Measurements from ENCODE around the gene PTPA. TPM values are rescaled to one million over a fixed set of nuclear protein-coding genes. Genes with fewer than 3 reads are reported as not detected.
A peak's percentile ranks its signal among the peaks of the same experiment; 100 is the strongest.
"Not testable (repeated sequence)": the region's sequence is repeated elsewhere in the genome, so short reads cannot be mapped to it uniquely, and the experiment has no call there.

Gene PTPA
- total RNA-seq, 3 donors from 2014 or later (not counting 1 experiment from before 2014, with no cell fraction given), result 63.2 to 69.4 (median 64.9) TPM

DNA sequence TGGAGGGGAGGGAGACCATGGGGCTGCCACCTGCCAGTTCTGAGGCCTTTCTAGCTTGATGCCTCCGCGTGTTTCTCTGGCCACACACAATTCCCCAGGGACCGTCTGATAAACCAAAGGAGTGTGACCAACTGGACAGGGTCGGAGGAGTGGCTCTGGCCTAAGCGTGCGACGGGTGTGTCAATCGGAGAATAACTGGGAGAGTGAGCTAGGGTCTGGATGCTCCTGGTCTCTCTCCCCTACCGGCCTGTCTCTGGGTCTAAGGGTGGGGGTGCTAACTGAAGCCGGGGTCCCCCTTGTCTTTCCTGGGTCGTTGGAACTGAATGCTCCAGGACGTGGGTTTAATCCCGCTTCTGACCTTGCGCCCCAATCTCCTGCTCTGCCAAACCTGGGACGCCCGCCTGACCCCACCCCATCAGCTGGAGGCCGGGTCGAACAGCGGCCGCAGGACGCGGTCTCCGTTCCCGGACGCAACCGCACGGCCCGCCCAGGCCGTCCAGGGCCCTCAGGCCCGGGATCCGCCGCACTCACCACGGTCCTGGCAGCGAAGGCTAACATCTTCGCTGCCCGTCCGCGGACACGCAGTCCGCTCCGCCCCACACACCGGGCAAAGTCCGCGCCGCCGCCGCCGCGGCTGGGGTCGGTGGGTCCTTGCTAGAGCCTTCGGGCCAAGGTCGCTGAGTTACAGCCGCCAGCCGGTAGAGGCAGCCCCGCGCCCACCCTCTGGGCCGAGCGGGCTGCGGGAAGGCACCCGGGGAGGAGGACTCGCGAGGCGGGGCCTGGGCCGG, 1.1 kb upstream of the PTPA start:
- no peaks in the 10 kb centered on the region for H3K9me3 ChIP-seq (ENCODE audit: control insufficient read depth, insufficient read depth, low read length)
- H3K9me3 Mint-ChIP-seq, result no peaks in the 10 kb centered on the region
- peak overlapping the region in 1 of 2 donors; percentile 92 for H3K27ac Mint-ChIP-seq
- H3K36me3 Mint-ChIP-seq, result no peaks in the 10 kb centered on the region
- peaks cover 23 to 24% of the 10 kb centered on the region in 2 donors for H3K4me1 Mint-ChIP-seq
- 10% methylated on average over 64 of the region's 64 CpGs for WGBS (ENCODE audit: insufficient coverage)
- DNase-seq (peak in 1 of 2 donors; percentile 34), ATAC-seq (no peak)
- H3K4me1 ChIP-seq (ENCODE audit: control insufficient read depth, insufficient read depth, low read length), result peaks cover 25% of the 10 kb centered on the region
- peak overlapping the region; percentile 55 for H3K4me3 ChIP-seq (ENCODE audit: low read length)
- H3K27me3 Mint-ChIP-seq (ENCODE audit: low read depth in 2 of 2), result no peaks in the 10 kb centered on the region
- H3K4me3 Mint-ChIP-seq, result peak overlapping the region; percentile 89
- no peak for TF ChIP-seq CTCF (IDR thresholded peaks at IDR 0.05)
- no peaks in the 10 kb centered on the region for H3K36me3 ChIP-seq (ENCODE audit: control insufficient read depth, insufficient read depth, low read length)
- no peak overlapping the region for H3K27ac ChIP-seq (ENCODE audit: low read length)
- no peaks in the 10 kb centered on the region for H3K27me3 ChIP-seq (ENCODE audit: control insufficient read depth, insufficient read depth, low read length)
- intact Hi-C loops (cut with micrococcal nuclease), result loop anchor here (2.0 kb wide), 1 partner anchor 29 kb away; the partner anchor contains the start of gene DOLPP1

GRCh38 chr9:129111528-129112151, 425 bp downstream of the PTPA start:
- peaks cover 25% of the 10 kb centered on the region for H3K4me1 ChIP-seq (ENCODE audit: control insufficient read depth, insufficient read depth, low read length)
- under 1% methylated on average over 37 of the region's 37 CpGs for WGBS (ENCODE audit: insufficient coverage)
- ATAC-seq, result peak in 1 of 3 donors; percentile 3

DNA sequence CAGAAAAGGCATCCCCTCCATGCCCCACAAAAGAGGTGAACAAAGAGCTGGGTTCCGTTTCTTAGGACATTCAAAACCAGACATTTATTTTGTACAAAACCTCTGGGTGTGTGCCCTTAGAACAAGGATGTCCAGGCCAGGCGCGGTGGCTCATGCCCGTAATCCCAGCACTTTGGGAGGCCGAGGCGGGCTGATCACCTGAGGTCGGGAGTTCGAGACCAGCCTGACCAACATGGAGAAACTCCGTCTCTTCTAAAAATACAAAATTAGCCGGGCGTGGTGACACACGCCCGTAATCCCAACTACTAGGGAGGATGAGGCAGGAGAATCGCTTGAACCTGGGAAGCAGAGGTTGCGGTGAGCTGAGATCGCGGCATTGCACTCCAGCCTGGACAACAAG, 1.3 kb downstream of the PTPA start:
- WGBS (ENCODE audit: insufficient coverage), result 97% methylated on average over 17 of the region's 17 CpGs
- peaks cover 25% of the 10 kb centered on the region for H3K4me1 ChIP-seq (ENCODE audit: control insufficient read depth, insufficient read depth, low read length)

More at GRCh38 chr9:129111528-129112151, 425 bp downstream of the PTPA start:
- Histone ChIP-seq H3K27ac (ENCODE audit: low read length) (peak overlapping the region; percentile 68), H3K4me3 (ENCODE audit: low read length) (peak overlapping the region; percentile 68), H3K9me3 (ENCODE audit: control insufficient read depth, insufficient read depth, low read length) (no peaks in the 10 kb centered on the region), H3K36me3 (ENCODE audit: control insufficient read depth, insufficient read depth, low read length) (no peaks in the 10 kb centered on the region), H3K27me3 (ENCODE audit: control insufficient read depth, insufficient read depth, low read length) (no peaks in the 10 kb centered on the region)
- peak; percentile 29 to 47 for DNase-seq
- Mint-ChIP-seq H3K9me3 (no peaks in the 10 kb centered on the region), H3K36me3 (no peaks in the 10 kb centered on the region), H3K4me1 (peaks cover 23 to 24% of the 10 kb centered on the region in 2 donors), H3K27ac (peak overlapping the region; percentile 88 to 92), H3K27me3 (ENCODE audit: low read depth in 2 of 2) (no peaks in the 10 kb centered on the region), H3K4me3 (peak overlapping the region; percentile 89)
- TF ChIP-seq CTCF (IDR thresholded peaks at IDR 0.05), result no peak
- intact Hi-C loops (cut with micrococcal nuclease), result loop anchor here (2.0 kb wide), 1 partner anchor 31 kb away; the partner anchor contains the start of gene DOLPP1

GRCh38 chr9:129113645-129114304, 2.6 kb downstream of the PTPA start:
- H3K9me3 ChIP-seq (ENCODE audit: control insufficient read depth, insufficient read depth, low read length), result no peaks in the 10 kb centered on the region
- no peaks in the 10 kb centered on the region for H3K27me3 ChIP-seq (ENCODE audit: control insufficient read depth, insufficient read depth, low read length)
- no peak overlapping the region for H3K27ac ChIP-seq (ENCODE audit: low read length)
- ATAC-seq (no peak), DNase-seq (no peak)
- intact Hi-C loops (cut with micrococcal nuclease), result no loop called here
- WGBS (ENCODE audit: insufficient coverage), result 92% methylated on average over 17 of the region's 17 CpGs
- no peak overlapping the region for H3K4me3 ChIP-seq (ENCODE audit: low read length)
- no peaks in the 10 kb centered on the region for H3K36me3 Mint-ChIP-seq
- H3K4me1 ChIP-seq (ENCODE audit: control insufficient read depth, insufficient read depth, low read length), result peaks cover 25% of the 10 kb centered on the region
- H3K4me1 Mint-ChIP-seq, result peaks cover 16 to 19% of the 10 kb centered on the region in 2 donors
- no peak overlapping the region for H3K27ac Mint-ChIP-seq
- no peak overlapping the region for H3K4me3 Mint-ChIP-seq
- H3K27me3 Mint-ChIP-seq (ENCODE audit: low read depth in 2 of 2), result no peaks in the 10 kb centered on the region
- no peak for TF ChIP-seq CTCF (IDR thresholded peaks at IDR 0.05)
- no peaks in the 10 kb centered on the region for H3K9me3 Mint-ChIP-seq
- H3K36me3 ChIP-seq (ENCODE audit: control insufficient read depth, insufficient read depth, low read length), result no peaks in the 10 kb centered on the region

More for the DNA sequence above, 1.3 kb downstream of the PTPA start:
- H3K36me3 Mint-ChIP-seq; H3K9me3 ChIP-seq (ENCODE audit: control insufficient read depth, insufficient read depth, low read length); H3K27me3 ChIP-seq (ENCODE audit: control insufficient read depth, insufficient read depth, low read length); intact Hi-C loops (cut with micrococcal nuclease); H3K27me3 Mint-ChIP-seq (ENCODE audit: low read depth in 2 of 2); H3K27ac ChIP-seq (ENCODE audit: low read length); DNase-seq; H3K9me3 Mint-ChIP-seq; H3K27ac Mint-ChIP-seq; H3K36me3 ChIP-seq (ENCODE audit: control insufficient read depth, insufficient read depth, low read length); ATAC-seq: not testable (repeated sequence)
- peak overlapping the region; percentile 68 for H3K4me3 ChIP-seq (ENCODE audit: low read length)
- peaks cover 22 to 23% of the 10 kb centered on the region in 2 donors for H3K4me1 Mint-ChIP-seq
- H3K4me3 Mint-ChIP-seq, result peak overlapping the region; percentile 89

Data from natural killer cell (primary cell).